ENCODE results near the gene ZNF135. TPM values are rescaled to one million over a fixed set of nuclear protein-coding genes. Genes with fewer than 3 reads are reported as not detected.

Gene ZNF135
- total and polyA plus RNA-seq, 2 experiments from 2014 or later, result 4.3 to 7.4 TPM

DNA sequence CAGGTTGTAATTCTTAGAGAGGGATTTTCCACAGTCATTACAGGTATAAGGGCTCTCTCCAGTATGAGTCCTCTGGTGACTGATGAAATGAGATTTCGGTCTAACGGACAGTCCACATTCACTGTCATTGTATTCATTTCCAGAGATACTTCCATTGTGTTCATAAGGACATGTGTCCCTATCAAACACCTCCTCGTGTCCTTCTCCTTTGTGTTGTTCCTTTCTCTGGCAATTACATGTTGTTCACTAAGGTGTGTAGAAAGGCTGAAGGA is 49.4 kb downstream of the ZNF135 start:
- no peak for DNase-seq (ENCODE audit: low spot score)
- H3K79me2 ChIP-seq, result no peaks in the 10 kb centered on the region
- no peaks in the 10 kb centered on the region for H3K9me2 ChIP-seq (replicated peaks; ENCODE audit: insufficient read depth)
- no peaks in the 10 kb centered on the region for H3K36me3 ChIP-seq (replicated peaks; ENCODE audit: insufficient read depth, low read depth)
- H3K4me3 ChIP-seq, result no peak overlapping the region
- TF ChIP-seq EZH2 (IDR thresholded peaks at IDR 0.05; ENCODE audit: borderline replicate concordance) (no peak), EZH2phosphoT487 (IDR thresholded peaks at IDR 0.05; ENCODE audit: low read depth, severe bottlenecking, unreplicated experiment) (no peak)
- TF ChIP-seq, protein P1, sequence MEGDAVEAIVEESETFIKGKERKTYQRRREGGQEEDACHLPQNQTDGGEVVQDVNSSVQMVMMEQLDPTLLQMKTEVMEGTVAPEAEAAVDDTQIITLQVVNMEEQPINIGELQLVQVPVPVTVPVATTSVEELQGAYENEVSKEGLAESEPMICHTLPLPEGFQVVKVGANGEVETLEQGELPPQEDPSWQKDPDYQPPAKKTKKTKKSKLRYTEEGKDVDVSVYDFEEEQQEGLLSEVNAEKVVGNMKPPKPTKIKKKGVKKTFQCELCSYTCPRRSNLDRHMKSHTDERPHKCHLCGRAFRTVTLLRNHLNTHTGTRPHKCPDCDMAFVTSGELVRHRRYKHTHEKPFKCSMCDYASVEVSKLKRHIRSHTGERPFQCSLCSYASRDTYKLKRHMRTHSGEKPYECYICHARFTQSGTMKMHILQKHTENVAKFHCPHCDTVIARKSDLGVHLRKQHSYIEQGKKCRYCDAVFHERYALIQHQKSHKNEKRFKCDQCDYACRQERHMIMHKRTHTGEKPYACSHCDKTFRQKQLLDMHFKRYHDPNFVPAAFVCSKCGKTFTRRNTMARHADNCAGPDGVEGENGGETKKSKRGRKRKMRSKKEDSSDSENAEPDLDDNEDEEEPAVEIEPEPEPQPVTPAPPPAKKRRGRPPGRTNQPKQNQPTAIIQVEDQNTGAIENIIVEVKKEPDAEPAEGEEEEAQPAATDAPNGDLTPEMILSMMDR (IDR thresholded peaks at IDR 0.05; ENCODE audit: poor library complexity), result no peak
- H3K27me3 ChIP-seq, result no peaks in the 10 kb centered on the region
- no peak overlapping the region for H3K27ac ChIP-seq
- no peak overlapping the region for H3K4me2 ChIP-seq
- H4K20me1 ChIP-seq (ENCODE audit: insufficient read depth, poor library complexity, severe bottlenecking), result no peaks in the 10 kb centered on the region
- no peaks in the 10 kb centered on the region for H3K4me1 ChIP-seq (ENCODE audit: insufficient read depth)
- H3K9me3 ChIP-seq (ENCODE audit: low read depth), result peaks cover 15% of the 10 kb centered on the region
- no peak overlapping the region for H2AFZ ChIP-seq
- WGBS (ENCODE audit: low lambda C conversion rate, missing lambda C conversion rate), result 82% methylated on average over 3 of the region's 3 CpGs

DNA sequence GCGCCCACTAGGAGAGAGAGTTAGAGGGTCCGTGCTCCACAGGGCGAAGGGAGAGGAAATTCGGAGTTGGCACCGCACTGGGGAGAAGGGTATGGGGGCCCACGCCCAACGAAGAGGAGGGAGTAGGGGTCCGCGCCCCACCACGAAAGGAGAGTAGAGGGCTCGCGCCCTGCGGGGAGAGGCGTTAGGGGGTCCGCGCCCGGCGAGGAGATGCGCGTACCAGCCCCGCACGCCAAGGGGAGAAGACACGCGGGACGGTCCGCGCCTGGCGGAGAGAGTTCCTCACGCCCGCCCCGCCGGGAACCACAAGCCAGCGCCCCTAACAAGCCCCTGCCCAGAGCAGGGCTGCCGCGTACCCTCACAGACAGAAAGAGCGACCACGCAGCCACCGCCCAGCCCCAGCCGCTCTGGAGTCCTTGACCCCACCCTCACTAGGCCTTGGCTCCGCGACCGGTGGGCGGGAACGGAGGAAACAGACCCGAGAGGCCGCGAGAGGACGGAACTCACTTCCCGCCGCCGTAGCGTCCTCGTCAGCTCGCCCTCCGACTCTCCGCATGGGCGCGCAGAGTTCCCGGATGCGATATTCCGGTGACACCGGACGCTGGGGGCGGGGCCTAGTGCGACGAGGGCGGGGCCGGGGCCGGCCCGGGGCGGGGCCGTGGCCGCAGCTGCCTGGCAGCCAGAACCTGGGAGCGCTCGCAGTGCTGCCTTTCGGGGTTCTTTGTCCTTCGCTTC is 58.9 kb downstream of the ZNF135 start:
- no peaks in the 10 kb centered on the region for H4K20me1 ChIP-seq (ENCODE audit: insufficient read depth, poor library complexity, severe bottlenecking)
- no peaks in the 10 kb centered on the region for H3K36me3 ChIP-seq (replicated peaks; ENCODE audit: insufficient read depth, low read depth)
- H3K79me2 ChIP-seq, result no peaks in the 10 kb centered on the region
- peaks cover 4% of the 10 kb centered on the region for H3K9me3 ChIP-seq (ENCODE audit: low read depth)
- H3K27ac ChIP-seq, result no peak overlapping the region
- no peaks in the 10 kb centered on the region for H3K4me1 ChIP-seq (ENCODE audit: insufficient read depth)
- no peak overlapping the region for H3K4me3 ChIP-seq
- TF ChIP-seq, protein P1 (IDR thresholded peaks at IDR 0.05; ENCODE audit: poor library complexity), result no peak
- TF ChIP-seq EZH2 (IDR thresholded peaks at IDR 0.05; ENCODE audit: borderline replicate concordance) (no peak), EZH2phosphoT487 (IDR thresholded peaks at IDR 0.05; ENCODE audit: low read depth, severe bottlenecking, unreplicated experiment) (no peak)
- no peaks in the 10 kb centered on the region for H3K27me3 ChIP-seq
- H3K4me2 ChIP-seq, result no peak overlapping the region
- WGBS (ENCODE audit: low lambda C conversion rate, missing lambda C conversion rate), result 94% methylated on average over 71 of the region's 77 CpGs
- H2AFZ ChIP-seq, result no peak overlapping the region
- no peaks in the 10 kb centered on the region for H3K9me2 ChIP-seq (replicated peaks; ENCODE audit: insufficient read depth)
- no peak for DNase-seq (ENCODE audit: low spot score)

DNA sequence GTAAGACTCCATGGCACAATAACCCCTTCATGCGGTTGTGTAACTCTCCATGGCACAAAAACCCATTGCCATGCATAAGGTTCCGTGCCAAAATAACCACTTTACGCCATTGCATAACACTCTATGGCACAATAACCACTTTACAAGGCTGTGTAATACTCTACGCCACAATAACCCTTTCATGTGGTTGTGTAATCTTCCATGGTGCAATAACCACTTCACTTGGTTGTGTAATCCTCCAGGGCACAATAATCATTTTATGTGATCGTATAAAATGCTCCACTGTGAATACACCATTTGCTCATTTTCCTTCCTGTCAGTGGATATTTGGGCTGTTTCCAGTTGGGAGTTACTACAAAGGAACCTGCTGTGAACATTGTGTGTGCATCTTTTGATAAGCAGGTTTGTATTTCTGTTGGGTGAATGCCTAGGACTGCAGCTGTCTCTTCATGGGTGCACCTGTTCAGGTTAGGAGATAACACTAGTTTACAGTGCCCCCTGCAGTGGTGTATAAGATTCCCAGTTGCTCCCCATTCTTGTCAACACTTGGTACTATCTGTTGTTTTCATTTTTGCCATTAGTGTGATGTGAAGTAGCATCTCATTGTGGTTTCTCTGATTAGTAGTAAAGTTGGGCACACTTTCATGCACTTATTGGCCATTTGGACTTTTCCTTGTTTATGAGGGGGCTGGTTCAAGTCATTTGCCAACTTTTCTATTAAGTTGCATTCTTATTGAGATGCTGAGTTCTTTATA is 60.1 kb downstream of the ZNF135 start:
- Histone ChIP-seq H3K9me2 (replicated peaks; ENCODE audit: insufficient read depth) (no peaks in the 10 kb centered on the region), H3K27ac (no peak overlapping the region), H3K4me2 (no peak overlapping the region), H3K27me3 (no peaks in the 10 kb centered on the region), H3K4me1 (ENCODE audit: insufficient read depth) (no peaks in the 10 kb centered on the region), H3K9me3 (ENCODE audit: low read depth) (peaks cover 4% of the 10 kb centered on the region), H4K20me1 (ENCODE audit: insufficient read depth, poor library complexity, severe bottlenecking) (no peaks in the 10 kb centered on the region), H3K4me3 (no peak overlapping the region), H2AFZ (no peak overlapping the region), H3K79me2 (no peaks in the 10 kb centered on the region), H3K36me3 (replicated peaks; ENCODE audit: insufficient read depth, low read depth) (no peaks in the 10 kb centered on the region)
- 89% methylated on average over 5 of the region's 5 CpGs for WGBS (ENCODE audit: low lambda C conversion rate, missing lambda C conversion rate)
- TF ChIP-seq, protein P1 (IDR thresholded peaks at IDR 0.05; ENCODE audit: poor library complexity), result no peak
- TF ChIP-seq EZH2phosphoT487 (IDR thresholded peaks at IDR 0.05; ENCODE audit: low read depth, severe bottlenecking, unreplicated experiment), result no peak
- TF ChIP-seq EZH2 (IDR thresholded peaks at IDR 0.05; ENCODE audit: borderline replicate concordance), result no peak
- no peak for DNase-seq (ENCODE audit: low spot score)

Other genes starting within 250 kb of the ZNF135 start
- 25.9 and 26.7 TPM in 2 replicates for gene ZNF552, start 244.4 kb upstream of the ZNF135 start, total RNA-seq
- gene ZNF552, start 244.4 kb upstream of the ZNF135 start, polyA plus RNA-seq, result 12.9 and 13.7 TPM in 2 replicates
- gene ZNF587B, start 229.0 kb upstream of the ZNF135 start, total RNA-seq, result 13.9 and 16.8 TPM in 2 replicates
- gene ZNF587B, start 229.0 kb upstream of the ZNF135 start, polyA plus RNA-seq, result 1.8 and 6.4 TPM in 2 replicates
- 36.8 and 60.5 TPM in 2 replicates for gene ZNF587, start 209.4 kb upstream of the ZNF135 start, total RNA-seq
- 8.8 and 11.5 TPM in 2 replicates for gene ZNF587, start 209.4 kb upstream of the ZNF135 start, polyA plus RNA-seq
- gene ZNF814, start 170.2 kb upstream of the ZNF135 start, total RNA-seq, result 11.4 and 16.1 TPM in 2 replicates
- 19.2 and 40.0 TPM in 2 replicates for gene ZNF814, start 170.2 kb upstream of the ZNF135 start, polyA plus RNA-seq
- gene ZNF417, start 142.7 kb upstream of the ZNF135 start, total RNA-seq, result 11.4 and 14.3 TPM in 2 replicates
- gene ZNF417, start 142.7 kb upstream of the ZNF135 start, polyA plus RNA-seq, result 3.9 and 6.2 TPM in 2 replicates
- gene ZNF418, start 123.9 kb upstream of the ZNF135 start, total RNA-seq, result 6.1 and 8.2 TPM in 2 replicates
- 2.8 and 3.2 TPM in 2 replicates for gene ZNF418, start 123.9 kb upstream of the ZNF135 start, polyA plus RNA-seq
- 5.4 and 8.8 TPM in 2 replicates for gene ZNF256, start 111.6 kb upstream of the ZNF135 start, total RNA-seq
- 3.7 and 4.6 TPM in 2 replicates for gene ZNF256, start 111.6 kb upstream of the ZNF135 start, polyA plus RNA-seq
- gene C19orf18, start 84.7 kb upstream of the ZNF135 start, total RNA-seq, result 0.60 TPM in 1 of 2 replicates, not detected in the other
- 1.9 and 2.0 TPM in 2 replicates for gene C19orf18, start 84.7 kb upstream of the ZNF135 start, polyA plus RNA-seq
- 18.0 and 19.7 TPM in 2 replicates for gene ZNF606, start 56.5 kb upstream of the ZNF135 start, total RNA-seq
- 17.6 and 26.0 TPM in 2 replicates for gene ZNF606, start 56.5 kb upstream of the ZNF135 start, polyA plus RNA-seq
- gene ZSCAN1, start 25.3 kb upstream of the ZNF135 start, total RNA-seq, result 0.33 and 1.2 TPM in 2 replicates
- 1.1 and 3.8 TPM in 2 replicates for gene ZSCAN1, start 25.3 kb upstream of the ZNF135 start, polyA plus RNA-seq
- 30.4 and 49.8 TPM in 2 replicates for gene ZSCAN18, start 38.9 kb downstream of the ZNF135 start, total RNA-seq
- 51.8 and 59.1 TPM in 2 replicates for gene ZSCAN18, start 38.9 kb downstream of the ZNF135 start, polyA plus RNA-seq
- 17.0 and 18.4 TPM in 2 replicates for gene ZNF329, start 91.5 kb downstream of the ZNF135 start, total RNA-seq
- 1.8 and 2.8 TPM in 2 replicates for gene ZNF329, start 91.5 kb downstream of the ZNF135 start, polyA plus RNA-seq
- 28.1 and 28.8 TPM in 2 replicates for gene ZNF274, start 123.8 kb downstream of the ZNF135 start, total RNA-seq
- 29.0 and 30.8 TPM in 2 replicates for gene ZNF274, start 123.8 kb downstream of the ZNF135 start, polyA plus RNA-seq
- 19.3 and 34.1 TPM in 2 replicates for gene ZNF544, start 169.6 kb downstream of the ZNF135 start, total RNA-seq
- 12.3 and 17.2 TPM in 2 replicates for gene ZNF544, start 169.6 kb downstream of the ZNF135 start, polyA plus RNA-seq
- 7.1 and 8.7 TPM in 2 replicates for gene ZNF8, start 219.7 kb downstream of the ZNF135 start, total RNA-seq
- 1.0 and 1.4 TPM in 2 replicates for gene ZNF8, start 219.7 kb downstream of the ZNF135 start, polyA plus RNA-seq
- 57.9 and 73.2 TPM in 2 replicates for gene ERVK3-1, start 246.1 kb downstream of the ZNF135 start, total RNA-seq
- gene ERVK3-1, start 246.1 kb downstream of the ZNF135 start, polyA plus RNA-seq, result 68.9 and 71.7 TPM in 2 replicates